Sciatic nerve (tissue), 2 donors: ENCODE measurements around the gene ZBTB8A. TPM values are rescaled to one million over a fixed set of nuclear protein-coding genes. Genes with fewer than 3 reads are reported as not detected.
"Not testable (repeated sequence)": the region's sequence is repeated elsewhere in the genome, so short reads cannot be mapped to it uniquely, and the experiment has no call there.

ENCODE experiments used
- ATAC-seq: fragments of 200-7000 bp; cut with Tn5 transposase; one replicate; pipeline ENCODE4 v1.9.1; 2020; ENCODE audit warnings: mild to moderate bottlenecking, moderate library complexity
- DNase-seq: peaks from one replicate; pipeline ENCODE4 v3.0.0-alpha.2; 2020; ENCODE audit warnings: low spot score
- intact Hi-C: fragments of 100-400 bp; cut with DNase I; formaldehyde crosslinking; loops from one replicate; pipeline ENCODE4 v1.14.2; 2022
- total RNA-seq: library from RNA; stranded (reverse); fragmentation: NEBNext Ultra II Directional; extraction: Animal tissue kit (Norgen Biotek cat#: 25700); gene quantifications from one replicate; pipeline ENCODE4 v1.2.1, GENCODE V29; 2021
- donor health status: DM: no; HTN: no; CAD: no.
- donor health status: DM: no; HTN: no; CAD: no.

The ZBTB8A gene
- total RNA-seq, 1 donor from 2014 or later, result 8.9 TPM

DNA sequence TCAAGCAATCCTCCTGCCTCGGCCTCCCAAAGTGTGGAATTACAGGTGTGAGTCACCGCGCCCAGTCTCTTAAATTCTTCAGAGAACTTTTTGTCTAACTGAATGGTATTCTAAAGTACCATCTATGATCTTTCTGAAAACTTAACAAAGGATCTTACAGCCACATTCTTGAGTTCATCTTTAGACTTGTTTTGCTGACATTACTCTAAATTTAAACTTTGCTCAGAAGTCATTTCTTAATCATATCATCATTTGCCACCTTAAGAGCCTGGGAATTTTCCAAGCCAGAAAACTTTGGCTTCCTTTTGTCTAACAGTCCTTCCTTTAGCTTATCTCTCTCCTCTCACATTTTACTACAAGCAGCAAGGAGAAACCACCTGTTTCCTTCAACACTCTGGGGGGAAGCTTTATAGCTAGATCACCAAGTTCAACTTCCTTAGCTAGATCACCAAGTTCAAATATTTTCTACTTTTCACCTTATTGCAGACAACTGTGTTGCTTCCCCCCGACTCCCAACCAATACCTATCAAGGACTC, 5.4 kb upstream of the ZBTB8A start:
- intact Hi-C loops, result no loop called here
- no peak for DNase-seq
- ATAC-seq, result no peak

DNA sequence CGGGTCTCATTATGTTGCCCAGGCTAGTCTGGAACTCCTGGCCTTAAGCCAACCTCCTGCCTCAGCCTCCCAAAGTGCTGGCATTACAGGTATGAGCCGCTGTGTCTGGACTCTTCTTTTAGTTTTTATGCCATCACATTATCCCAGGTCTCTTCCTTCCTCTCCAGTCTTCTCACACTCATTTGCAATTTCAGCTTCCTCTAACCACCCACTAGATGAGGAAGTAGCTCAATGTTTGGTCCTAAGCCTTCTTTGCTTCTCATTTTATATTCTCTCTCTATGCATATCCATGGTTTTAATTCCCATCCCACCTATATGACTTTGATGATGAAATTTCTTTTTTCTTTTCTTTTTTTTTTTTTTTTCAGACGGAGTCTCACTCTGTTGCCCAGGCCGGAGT, 3.1 kb upstream of the ZBTB8A start:
- no peak for DNase-seq
- intact Hi-C loops, result no loop called here
- ATAC-seq, result no peak

DNA sequence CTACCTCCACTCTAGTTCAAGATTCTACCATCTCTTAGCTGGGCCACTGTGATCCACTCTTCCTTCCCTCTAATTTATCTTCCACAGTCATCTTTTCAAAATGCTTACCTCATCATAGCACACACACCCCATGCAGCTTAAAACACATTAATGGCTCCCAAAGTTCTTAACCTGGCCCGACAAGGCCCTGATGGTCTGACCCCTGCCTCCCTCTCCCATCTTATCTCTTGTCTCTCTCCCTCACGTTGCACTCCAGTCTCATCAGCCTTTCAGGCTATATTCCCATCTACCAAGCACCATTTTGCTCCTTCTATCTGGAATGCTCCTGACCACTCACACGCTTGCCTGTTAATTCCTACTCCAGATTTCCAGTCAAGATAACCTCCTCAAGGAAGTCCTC, 2.5 kb upstream of the ZBTB8A start:
- intact Hi-C loops, result no loop called here
- ATAC-seq (no peak), DNase-seq (no peak)

DNA sequence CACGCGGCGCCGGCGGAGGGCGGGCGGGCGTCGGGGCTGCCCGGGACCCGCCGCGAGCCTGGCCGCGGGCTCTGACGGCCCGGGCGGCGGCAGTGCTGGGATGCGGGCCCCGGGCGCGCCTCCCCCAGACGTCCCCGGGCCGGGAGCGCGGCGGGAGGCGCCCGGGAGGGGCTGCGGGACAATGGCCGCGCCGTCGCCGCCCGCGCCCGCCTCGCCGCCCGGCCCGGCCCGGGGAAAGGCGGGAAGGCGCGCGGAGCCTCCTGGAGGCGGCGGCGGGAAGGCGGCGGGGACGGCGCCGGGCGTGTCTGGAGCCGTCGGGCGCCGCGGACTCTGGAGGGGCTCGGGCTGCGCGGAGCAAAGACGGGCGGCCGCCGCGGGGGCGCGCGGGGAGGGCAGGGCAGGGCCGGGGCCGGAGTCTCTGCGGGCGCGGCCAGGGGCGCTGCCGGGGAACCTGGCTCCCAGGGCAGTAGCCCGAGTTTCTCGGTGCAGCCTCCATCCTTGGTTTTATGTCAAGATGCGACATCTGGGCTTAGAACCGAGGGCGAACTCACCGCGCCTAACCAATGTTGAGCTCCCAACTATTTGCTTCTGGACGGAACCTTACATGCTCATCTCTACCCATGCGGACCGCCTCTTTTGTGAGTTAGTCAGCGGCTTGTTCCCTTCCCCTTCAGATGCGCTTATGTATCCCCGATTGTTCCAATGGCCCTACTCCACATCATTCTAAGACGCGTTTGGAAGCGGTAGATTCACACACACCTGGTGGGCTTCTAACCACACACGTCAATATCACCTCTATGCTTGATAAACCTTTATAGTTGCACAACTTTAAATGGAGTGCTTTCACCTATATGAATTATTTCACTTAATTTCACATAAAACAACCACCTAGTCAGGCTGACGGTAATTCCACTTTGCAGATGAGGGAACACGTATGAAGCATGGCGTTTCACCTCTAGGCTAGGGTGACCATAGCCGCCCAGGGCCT, 651 bp downstream of the ZBTB8A start:
- intact Hi-C loops, result no loop called here
- peak; percentile 67 for ATAC-seq
- no peak for DNase-seq

DNA sequence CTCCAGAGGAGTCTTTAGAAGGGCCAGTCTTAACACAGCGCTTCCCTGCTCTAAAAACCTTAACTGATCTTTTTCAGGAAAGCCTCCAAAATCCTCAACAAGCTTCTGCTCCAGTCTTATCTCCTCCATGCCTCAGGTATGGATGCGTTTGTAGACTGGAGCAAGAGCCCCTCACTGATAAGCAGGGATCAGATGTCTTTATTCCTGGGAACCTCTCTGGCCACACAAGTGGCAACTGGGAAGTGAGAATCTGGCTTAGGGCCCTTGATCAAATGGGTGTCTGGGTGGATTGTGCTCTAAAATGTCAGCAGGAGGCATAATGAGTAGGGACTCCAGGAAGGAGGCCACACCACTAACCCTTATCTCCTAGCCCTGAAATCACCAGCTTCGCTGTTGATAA, 1.4 kb downstream of the ZBTB8A start:
- no peak for DNase-seq
- intact Hi-C loops, result no loop called here
- no peak for ATAC-seq

DNA sequence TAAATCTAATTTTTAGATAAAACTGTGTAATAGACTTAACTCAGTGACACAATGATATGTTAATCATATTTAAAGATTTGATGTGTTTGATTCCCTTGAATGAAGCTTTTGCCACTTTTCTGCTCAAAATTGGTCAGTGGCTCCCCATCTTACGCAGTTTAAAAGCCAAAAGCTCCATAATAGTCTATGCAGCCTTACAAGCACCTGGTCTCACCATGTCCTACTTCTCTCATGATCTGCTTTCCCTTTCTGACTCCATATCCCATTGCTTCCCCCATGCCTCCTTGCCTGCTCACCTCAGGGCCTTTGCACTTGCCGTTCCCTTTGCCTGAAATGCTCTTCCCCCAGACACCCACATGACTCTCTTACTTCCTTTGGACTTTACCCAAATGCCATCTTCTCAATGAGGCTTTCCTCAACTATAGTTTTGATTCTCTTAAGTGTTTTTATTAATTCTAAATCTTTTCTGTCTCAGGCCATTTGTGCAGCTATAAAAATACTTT, 1.9 kb downstream of the ZBTB8A start:
- no peak for ATAC-seq
- DNase-seq, result no peak
- intact Hi-C loops, result no loop called here

DNA sequence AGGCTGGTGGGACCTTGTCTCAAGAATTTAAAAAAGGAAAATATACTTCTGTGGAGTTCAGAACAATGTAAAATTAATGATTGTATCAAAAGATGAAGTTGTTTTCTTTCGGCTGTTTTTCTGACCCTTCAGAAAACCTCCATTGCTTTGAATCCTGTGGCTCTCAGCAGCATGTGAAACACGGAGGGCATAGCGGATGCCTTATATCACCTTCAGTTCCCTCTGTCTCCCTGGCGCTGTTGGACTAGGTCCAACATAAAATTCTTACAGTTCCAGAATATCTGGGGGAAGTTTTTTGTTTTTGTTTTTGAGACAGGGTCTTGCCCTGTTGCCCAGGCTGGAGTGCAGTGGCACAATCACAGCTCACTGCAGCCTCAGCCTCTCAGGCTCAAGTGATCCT, 7.4 kb downstream of the ZBTB8A start:
- ATAC-seq, result no peak
- DNase-seq, result no peak
- intact Hi-C loops, result no loop called here

DNA sequence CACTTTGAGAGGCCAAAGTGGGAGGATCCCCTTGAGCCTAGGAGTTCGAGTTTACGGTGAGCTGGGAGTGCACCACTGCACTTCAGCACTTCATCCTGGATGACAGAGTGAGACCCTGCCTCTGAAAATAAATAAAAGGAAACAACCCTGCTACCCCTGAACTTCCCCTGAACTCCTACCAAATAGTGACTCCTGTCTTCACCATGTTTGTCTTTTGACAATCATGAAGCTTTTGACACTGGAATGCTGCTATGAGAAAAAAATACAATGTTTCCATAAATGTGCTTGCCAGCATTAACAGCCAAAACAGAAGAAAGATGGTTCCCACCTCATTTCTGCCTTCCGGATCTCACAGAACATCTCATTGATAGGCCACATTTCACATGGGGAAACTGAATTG, 10.4 kb downstream of the ZBTB8A start:
- DNase-seq (no peak), ATAC-seq (no peak)
- intact Hi-C loops, result no loop called here

DNA sequence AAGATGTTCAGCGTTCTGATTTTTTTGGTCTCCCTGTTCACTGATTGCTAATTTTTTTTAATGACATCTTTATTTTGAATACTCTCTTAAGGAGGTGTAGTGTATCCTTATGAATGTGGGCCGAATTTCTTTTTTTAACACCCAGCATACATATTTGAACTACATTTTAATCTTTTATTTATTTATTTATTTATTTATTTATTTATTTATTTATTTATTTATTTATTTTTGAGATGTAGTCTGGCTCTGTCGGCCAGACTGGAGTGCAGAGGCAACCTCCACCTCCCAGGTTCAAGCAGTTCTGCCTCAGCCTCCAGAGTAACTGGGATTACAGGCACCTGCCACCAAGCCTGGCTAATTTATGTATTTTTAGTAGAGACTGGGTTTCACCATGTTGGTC, 15.1 kb downstream of the ZBTB8A start:
- DNase-seq (no peak), ATAC-seq (no peak)
- intact Hi-C loops, result no loop called here

DNA sequence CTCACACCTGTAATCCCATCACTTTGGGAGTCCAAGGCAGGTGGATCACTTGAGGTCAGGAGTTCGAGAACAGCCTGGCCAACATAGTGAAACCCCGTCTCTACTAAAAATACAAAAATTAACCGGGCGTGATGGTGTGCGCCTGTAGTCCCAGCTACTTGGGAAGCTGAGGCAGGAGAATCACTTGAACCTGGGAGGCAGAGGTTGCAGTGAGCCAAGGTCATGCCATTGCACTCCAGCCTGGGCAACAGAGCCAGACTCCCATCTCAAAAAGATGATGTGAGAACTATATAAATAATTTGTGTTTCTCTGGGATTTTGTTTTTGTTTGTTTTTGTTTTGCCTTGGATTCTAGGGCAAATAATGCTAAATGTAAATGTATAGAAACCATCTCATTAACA, 17.8 kb downstream of the ZBTB8A start:
- intact Hi-C loops, DNase-seq, ATAC-seq: not testable (repeated sequence)

DNA sequence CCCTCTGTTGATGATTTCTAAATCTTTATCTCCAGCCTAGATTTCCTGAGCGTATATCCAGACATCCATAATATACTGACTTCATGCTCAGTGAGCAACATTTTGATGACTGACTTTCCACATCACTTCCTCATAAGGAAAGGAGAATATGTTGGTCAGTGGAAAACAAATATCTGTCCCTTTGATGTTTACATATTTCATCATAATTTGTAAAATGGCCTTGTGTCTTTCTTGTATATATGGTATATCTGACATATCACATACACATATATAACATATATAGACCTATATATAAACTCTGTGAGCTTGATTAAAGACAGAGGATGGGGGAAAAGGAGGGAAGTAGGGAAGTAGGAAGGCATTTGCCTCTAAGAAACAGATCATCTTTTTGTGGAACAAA, 18.6 kb downstream of the ZBTB8A start:
- no peak for DNase-seq
- intact Hi-C loops, result no loop called here

DNA sequence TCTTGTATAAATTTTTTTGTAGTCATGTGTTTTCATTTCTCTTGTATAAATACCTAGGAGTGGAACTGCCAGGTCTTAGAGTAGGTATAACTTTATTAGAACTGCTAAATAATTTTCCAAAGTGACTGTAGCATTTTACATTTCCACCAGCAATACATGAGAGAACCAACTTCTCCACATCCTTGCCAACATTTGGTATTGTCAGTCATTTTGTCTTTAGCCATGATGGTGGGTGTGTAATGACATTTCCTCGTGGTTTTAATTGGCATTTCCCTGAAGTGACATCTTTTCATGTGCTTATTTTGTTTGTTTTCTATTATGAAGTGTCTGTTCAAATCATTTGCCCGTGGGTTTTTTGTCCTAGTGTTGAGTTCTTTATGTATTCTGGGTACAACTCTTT, 29.7 kb downstream of the ZBTB8A start:
- ATAC-seq, result no peak
- intact Hi-C loops, result no loop called here
- no peak for DNase-seq

More for the DNA sequence above, 18.6 kb downstream of the ZBTB8A start:
- ATAC-seq, result no peak

DNA sequence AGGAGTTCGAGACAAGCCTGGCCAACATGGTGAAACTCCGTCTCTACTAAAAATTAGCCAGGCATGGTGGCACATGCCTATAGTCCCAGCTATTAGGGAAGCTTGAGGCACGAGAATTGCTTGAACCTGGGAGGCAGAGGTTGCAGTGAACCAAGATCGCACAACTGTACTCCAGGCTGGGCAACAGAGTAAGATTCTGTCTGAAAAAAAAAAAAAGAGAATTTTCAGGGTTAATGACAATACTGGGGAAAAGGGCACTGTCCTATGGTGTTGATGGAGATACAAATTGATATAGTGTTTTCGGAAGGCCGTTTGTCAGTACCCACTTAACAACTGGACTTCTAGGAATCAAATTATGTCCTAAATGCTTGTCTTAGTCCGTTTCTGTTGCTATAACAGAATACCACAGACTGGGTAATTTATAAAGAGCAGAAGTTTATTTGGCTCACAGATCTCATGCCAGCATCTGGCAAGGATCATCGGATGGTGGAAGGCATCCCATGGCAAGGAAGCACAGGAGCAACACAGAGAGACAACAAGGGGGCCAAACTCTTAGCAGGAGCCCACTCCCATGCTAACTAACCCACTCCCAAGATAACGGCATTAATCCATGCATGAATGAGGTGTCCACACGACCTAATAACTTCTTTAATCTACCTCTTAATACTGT, 41.3 kb downstream of the ZBTB8A start:
- no peak for DNase-seq
- intact Hi-C loops, result no loop called here
- no peak for ATAC-seq

DNA sequence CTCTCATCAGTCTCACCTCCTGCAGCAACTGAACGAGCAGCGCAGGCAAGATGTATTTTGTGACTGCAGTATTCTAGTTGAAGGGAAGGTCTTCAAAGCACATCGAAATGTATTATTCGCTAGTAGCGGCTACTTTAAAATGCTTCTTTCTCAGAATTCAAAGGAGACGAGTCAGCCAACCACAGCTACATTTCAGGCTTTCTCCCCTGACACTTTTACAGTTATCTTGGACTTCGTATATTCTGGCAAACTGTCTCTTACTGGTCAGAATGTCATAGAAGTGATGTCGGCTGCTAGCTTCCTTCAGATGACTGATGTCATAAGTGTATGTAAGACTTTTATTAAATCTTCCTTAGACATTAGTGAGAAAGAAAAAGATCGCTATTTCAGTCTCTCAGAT, 53.7 kb downstream of the ZBTB8A start:
- ATAC-seq (no peak), DNase-seq (no peak)
- intact Hi-C loops, result no loop called here

DNA sequence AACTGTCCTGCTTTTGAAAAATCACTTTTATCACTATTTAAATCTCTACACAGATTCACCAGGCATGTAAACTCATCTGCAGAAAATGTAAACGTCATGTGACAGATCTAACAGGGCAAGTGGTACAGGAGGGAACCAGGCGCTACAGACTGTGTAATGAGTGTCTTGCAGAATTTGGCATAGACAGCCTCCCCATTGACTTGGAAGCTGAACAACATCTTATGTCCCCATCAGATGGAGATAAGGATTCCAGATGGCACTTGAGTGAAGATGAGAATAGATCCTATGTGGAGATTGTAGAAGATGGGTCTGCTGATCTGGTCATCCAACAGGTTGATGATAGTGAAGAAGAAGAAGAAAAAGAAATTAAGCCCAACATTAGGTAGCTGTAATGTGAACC, 60.8 kb downstream of the ZBTB8A start:
- intact Hi-C loops, result no loop called here
- DNase-seq (no peak), ATAC-seq (no peak)

DNA sequence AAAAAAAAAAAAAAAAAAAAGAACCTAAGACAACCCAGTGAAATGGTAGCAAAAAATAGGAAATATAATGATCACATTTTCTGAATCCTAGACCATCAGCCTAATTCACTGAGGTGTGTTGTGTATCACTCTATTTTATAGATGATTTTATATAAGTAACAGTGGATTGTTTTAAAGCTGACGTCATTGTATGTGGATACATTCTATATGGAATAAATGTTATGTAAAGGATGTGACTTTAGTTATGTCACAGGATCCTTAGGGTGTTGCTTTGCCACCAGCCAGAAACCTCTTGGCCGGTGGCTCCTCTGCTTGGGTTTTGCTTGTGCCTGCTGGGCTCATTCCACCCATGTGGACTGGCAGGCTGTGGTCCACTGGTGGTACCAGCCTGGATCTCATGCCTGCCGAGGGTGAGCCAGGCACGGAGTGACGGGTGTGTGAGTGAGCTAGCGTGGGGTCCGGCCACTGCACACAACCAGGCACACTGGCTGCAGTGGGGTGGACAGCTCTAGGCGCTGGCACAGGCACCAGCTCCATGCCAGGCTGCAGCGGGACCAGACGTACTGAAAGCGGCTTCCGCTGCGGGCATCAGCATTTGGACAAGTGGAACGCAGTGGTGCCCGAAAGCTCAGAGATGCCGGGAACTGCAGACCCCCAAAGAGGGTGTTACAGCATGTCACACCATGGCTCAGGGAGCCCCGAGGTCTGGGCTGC, 66.6 kb downstream of the ZBTB8A start:
- intact Hi-C loops, result no loop called here
- no peak for ATAC-seq
- DNase-seq, result no peak

DNA sequence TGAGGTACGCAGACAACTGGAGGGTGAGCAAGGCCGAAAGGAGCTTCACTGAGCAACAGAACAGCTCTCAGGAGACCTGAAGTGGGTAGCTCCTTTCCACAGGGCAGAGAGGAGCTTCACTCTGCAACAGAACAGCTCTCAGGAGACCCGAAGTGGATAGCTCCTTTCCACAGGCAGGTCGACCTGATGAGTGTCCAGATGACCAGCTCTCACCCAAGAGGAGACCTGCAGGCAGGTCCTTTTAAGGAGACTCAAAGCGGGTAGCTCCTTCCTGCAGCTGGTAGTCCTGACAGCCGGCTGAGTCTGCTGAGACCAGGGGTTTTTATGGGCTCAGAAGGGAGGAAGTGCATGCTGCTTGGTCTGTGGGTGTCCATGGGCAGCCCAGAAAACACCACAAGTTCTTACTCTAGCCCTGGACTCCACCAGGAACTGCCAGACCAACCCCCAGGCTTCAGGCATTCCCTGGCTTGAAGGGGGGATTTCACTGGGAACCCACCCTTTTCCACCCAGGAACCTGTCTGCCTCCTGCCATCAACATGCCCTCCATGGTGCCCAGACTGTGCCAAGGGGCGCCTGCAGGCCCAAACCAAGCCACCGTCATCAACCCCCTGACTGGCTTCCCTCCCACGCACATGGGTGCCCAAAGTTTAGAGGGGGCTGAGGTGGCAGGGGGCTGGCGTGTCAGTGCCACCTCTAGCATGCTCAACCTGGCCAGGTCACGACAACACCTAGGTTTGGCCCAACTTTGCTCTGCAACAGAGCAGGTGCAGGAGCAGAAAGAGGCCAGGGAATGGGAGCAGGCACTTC, 67.5 kb downstream of the ZBTB8A start:
- intact Hi-C loops, result no loop called here
- no peak for ATAC-seq

DNA sequence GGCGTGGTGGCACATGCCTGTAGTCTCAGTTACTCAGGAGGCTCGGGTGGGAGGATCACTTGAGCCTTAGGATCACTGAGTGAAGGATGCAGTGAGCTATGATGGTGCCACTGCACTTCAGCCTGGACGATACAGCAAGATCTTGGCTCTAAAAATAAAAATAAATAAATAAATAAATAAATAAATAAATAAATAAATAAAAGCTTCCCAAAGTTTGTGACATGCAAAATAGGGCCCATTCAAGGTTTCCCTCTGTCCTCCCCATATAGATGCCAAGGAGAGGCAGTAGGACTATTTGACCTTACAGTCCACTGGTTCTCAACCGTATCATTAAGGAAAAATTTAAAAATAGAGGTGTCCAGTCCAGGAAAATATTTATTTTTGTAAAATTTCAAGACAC, 70.0 kb downstream of the ZBTB8A start:
- intact Hi-C loops, result no loop called here
- DNase-seq (no peak), ATAC-seq (no peak)

More for the DNA sequence above, 67.5 kb downstream of the ZBTB8A start:
- DNase-seq, result no peak

DNA sequence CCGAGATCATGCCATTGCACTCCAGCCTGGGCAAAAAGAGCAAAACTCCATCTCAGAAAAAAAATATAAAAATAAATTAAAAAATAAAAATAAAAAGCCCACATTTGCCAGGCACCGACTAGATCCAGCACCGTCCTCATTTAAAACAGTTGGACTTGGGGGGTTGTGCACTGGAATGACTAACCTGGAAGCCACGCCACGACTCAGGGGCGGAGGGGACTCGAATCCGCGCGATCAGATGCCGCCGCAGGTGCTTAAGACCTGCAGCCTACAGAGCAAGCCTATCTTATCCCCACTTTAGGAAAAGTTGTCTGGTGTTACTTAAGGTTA, 72.6 kb downstream of the ZBTB8A start:
- ATAC-seq (no peak), DNase-seq (no peak)
- intact Hi-C loops, result no loop called here
